HepG2 (cell line): Measurements from ENCODE around the gene MEF2D. TPM values are rescaled to one million over a fixed set of nuclear protein-coding genes. Genes with fewer than 3 reads are reported as not detected.

ENCODE experiments used
- FOXJ3 ChIP-seq: sonication (generic); formaldehyde crosslinking; IDR thresholded peaks from 2 replicates; pipeline ENCODE4 v1.4.0; 2020; ENCODE audit warnings: missing genetic modification reagents, mild to moderate bottlenecking, borderline replicate concordance
- HNRNPL ChIP-seq: fragments of 200-400 bp; formaldehyde crosslinking; IDR thresholded peaks from 2 replicates; pipeline ENCODE4 v1.6.1; 2017; ENCODE audit warnings: mild to moderate bottlenecking, low read depth, low read length
- KLF6 ChIP-seq: IDR thresholded peaks from 2 replicates; pipeline ENCODE4 v1.8.0; 2016; ENCODE audit warnings: missing biosample characterization, missing genetic modification reagents
- KMT2B ChIP-seq: IDR thresholded peaks from 2 replicates; pipeline ENCODE4 v1.6.1; 2016; ENCODE audit warnings: missing genetic modification reagents, missing compliant biosample characterization
- MEIS2 ChIP-seq: sonication (generic); formaldehyde crosslinking; IDR thresholded peaks from 2 replicates; pipeline ENCODE4 v1.9.0; 2021; ENCODE audit warnings: mild to moderate bottlenecking, missing genetic modification reagents
- NR2F1 ChIP-seq, 2 experiments: fragments of 450-650 bp in 1 of 2; formaldehyde crosslinking in 1 of 2; IDR thresholded peaks; 2 replicates each; pipeline versions ENCODE4 v1.5.0 to v1.6.1; 2016 to 2020; ENCODE audit warnings: mild to moderate bottlenecking in 1 of 2, missing compliant biosample characterization in 1 of 2, missing genetic modification reagents in 1 of 2, moderate library complexity in 1 of 2
- RFX5 ChIP-seq: IDR thresholded peaks from 2 replicates; pipeline ENCODE4 v1.6.1; 2011; ENCODE audit warnings: low read depth, low read length, improper control_type of control experiment
- SCMH1 ChIP-seq: sonication (generic); formaldehyde crosslinking; IDR thresholded peaks from 2 replicates; pipeline ENCODE4 v1.9.0; 2021; ENCODE audit warnings: missing genetic modification reagents, mild to moderate bottlenecking, borderline replicate concordance
- SYNCRIP ChIP-seq: fragments of 200-400 bp; formaldehyde crosslinking; IDR thresholded peaks from 2 replicates; pipeline ENCODE4 v1.6.1; 2018; ENCODE audit warnings: mild to moderate bottlenecking, low read depth, low read length; ENCODE audit not compliant: insufficient read depth
- ZBTB3 ChIP-seq: sonication (generic); formaldehyde crosslinking; IDR thresholded peaks from 2 replicates; pipeline ENCODE4 v1.4.0; 2020; ENCODE audit warnings: low read depth, mild to moderate bottlenecking, moderate library complexity, missing genetic modification reagents, borderline replicate concordance
- ZMYM3 ChIP-seq: sonication (generic); formaldehyde crosslinking; IDR thresholded peaks from 2 replicates; pipeline ENCODE4 v1.5.1; 2020; ENCODE audit warnings: mild to moderate bottlenecking, missing genetic modification reagents
- ZNF230 ChIP-seq: sonication (generic); formaldehyde crosslinking; IDR thresholded peaks from 2 replicates; pipeline ENCODE4 v1.4.0; 2020; ENCODE audit warnings: mild to moderate bottlenecking, missing genetic modification reagents
- ZNF317 ChIP-seq: sonication (generic); formaldehyde crosslinking; IDR thresholded peaks from 2 replicates; pipeline ENCODE4 v1.5.0; 2020; ENCODE audit warnings: mild to moderate bottlenecking, missing genetic modification reagents
- ZNF510 ChIP-seq: sonication (generic); formaldehyde crosslinking; IDR thresholded peaks from 2 replicates; pipeline ENCODE4 v1.4.0; 2020; ENCODE audit warnings: low read depth, mild to moderate bottlenecking, missing genetic modification reagents
- ZNF530 ChIP-seq: sonication (generic); formaldehyde crosslinking; IDR thresholded peaks from 2 replicates; pipeline ENCODE4 v1.5.0; 2020; ENCODE audit warnings: low read depth, mild to moderate bottlenecking, missing genetic modification reagents
- ZNF747 ChIP-seq: sonication (generic); formaldehyde crosslinking; IDR thresholded peaks from 2 replicates; pipeline ENCODE4 v1.8.1; 2023; ENCODE audit warnings: missing genetic modification reagents, mild to moderate bottlenecking, borderline replicate concordance
- polyA plus RNA-seq, 8 experiments: library from polyadenylated mRNA; depleted of rRNA in 3 of 8; stranded (reverse) in 7 of 8; unstranded in 1 of 8; fragments of >200 nt; fragmentation: Illumina TruSeq in 4 of 8; extraction: Trizol in 4 of 8; gene quantifications; 2 replicates each; pipeline versions ENCODE4 v1.2.1 to v1.2.3, GENCODE V29; 2011 to 2016; ENCODE audit warnings: low read depth in 4 of 8, missing spikeins in 1 of 8, mixed read lengths in 1 of 8; ENCODE audit not compliant: insufficient read depth in 1 of 8
- total RNA-seq, 5 experiments: library from RNA; depleted of rRNA; stranded (reverse); fragments of >200 nt; fragmentation: Illumina TruSeq; extraction: Trizol; gene quantifications; 2 replicates each; pipeline ENCODE4 v1.2.3, GENCODE V29; 2016; ENCODE audit warnings: low read depth in 1 of 5
- TF ChIP-seq, protein P1 (sequence below): IDR thresholded peaks from 2 replicates; pipeline ENCODE4 v1.6.1; 2018; ENCODE audit warnings: missing genetic modification reagents
- TF ChIP-seq, protein P2 (sequence below): sonication (generic); formaldehyde crosslinking; IDR thresholded peaks from 2 replicates; pipeline ENCODE4 v1.4.0; 2020; ENCODE audit warnings: missing genetic modification reagents
- TF ChIP-seq, protein P3 (sequence below): sonication (generic); formaldehyde crosslinking; IDR thresholded peaks from 2 replicates; pipeline ENCODE4 v1.4.0; 2020; ENCODE audit warnings: mild to moderate bottlenecking, missing genetic modification reagents, borderline replicate concordance
- TF ChIP-seq, protein P4 (sequence below): sonication (generic); formaldehyde crosslinking; IDR thresholded peaks from 2 replicates; pipeline ENCODE4 v1.5.0; 2020; ENCODE audit warnings: missing genetic modification reagents
- TF ChIP-seq, protein P5 (sequence below): sonication (generic); formaldehyde crosslinking; IDR thresholded peaks from 2 replicates; pipeline ENCODE4; 2020; ENCODE audit warnings: missing genetic modification reagents, mild to moderate bottlenecking, borderline replicate concordance

MEF2D gene
- total and polyA plus RNA-seq, 2 of the 13 experiments (the other 11 are each of a cell fraction or from before 2014, with no cell fraction given), result 1.6 to 3.9 TPM

DNA sequence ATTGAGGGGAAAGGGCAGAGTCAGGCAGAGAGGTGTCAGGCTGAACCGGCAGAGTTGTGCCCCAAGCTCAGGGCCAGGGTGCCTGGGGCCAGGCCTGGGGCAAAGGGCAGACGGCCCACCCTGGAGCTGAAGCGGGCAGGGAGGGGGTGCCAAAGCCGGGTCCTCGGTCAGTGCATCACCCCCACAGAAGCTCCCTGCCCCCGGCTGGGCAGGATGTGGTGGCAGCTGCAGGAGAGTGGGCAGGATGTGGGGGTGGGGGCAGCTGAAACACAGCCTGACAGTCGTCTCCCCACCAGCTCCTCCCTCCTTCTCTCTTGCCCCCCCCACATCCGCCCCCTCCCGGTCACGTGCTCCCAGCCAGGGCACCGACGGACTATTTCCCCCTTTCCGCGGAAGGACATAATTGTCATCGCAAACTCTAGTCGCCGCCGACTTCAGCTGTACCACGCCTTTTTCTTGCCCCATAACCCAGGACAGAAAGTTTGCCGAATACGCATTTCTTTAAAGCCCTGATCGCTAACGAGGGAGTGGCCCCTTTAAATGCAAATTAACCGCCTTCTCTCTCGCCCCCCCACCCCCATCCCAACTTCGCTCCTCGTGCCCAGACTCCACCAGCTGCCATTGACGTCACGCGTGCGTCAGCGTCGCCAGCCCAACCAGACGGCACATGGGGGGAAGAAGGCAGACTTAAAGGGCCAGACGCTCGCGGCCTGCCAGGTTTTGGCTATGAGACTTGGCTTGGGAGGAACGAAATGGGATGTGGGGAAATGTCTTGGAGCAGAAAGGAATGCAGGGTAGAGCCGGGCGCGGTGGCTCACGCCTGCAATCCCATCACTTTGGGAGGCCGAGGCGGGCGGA, 4.5 kb upstream of the MEF2D start (continued):
- TF ChIP-seq, protein P1, sequence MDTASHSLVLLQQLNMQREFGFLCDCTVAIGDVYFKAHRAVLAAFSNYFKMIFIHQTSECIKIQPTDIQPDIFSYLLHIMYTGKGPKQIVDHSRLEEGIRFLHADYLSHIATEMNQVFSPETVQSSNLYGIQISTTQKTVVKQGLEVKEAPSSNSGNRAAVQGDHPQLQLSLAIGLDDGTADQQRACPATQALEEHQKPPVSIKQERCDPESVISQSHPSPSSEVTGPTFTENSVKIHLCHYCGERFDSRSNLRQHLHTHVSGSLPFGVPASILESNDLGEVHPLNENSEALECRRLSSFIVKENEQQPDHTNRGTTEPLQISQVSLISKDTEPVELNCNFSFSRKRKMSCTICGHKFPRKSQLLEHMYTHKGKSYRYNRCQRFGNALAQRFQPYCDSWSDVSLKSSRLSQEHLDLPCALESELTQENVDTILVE (CRISPR knock-in tag), result peak; percentile 64
- TF ChIP-seq, protein P2, sequence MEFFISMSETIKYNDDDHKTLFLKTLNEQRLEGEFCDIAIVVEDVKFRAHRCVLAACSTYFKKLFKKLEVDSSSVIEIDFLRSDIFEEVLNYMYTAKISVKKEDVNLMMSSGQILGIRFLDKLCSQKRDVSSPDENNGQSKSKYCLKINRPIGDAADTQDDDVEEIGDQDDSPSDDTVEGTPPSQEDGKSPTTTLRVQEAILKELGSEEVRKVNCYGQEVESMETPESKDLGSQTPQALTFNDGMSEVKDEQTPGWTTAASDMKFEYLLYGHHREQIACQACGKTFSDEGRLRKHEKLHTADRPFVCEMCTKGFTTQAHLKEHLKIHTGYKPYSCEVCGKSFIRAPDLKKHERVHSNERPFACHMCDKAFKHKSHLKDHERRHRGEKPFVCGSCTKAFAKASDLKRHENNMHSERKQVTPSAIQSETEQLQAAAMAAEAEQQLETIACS (CRISPR knock-in tag), result no peak
- TF ChIP-seq, protein P3, sequence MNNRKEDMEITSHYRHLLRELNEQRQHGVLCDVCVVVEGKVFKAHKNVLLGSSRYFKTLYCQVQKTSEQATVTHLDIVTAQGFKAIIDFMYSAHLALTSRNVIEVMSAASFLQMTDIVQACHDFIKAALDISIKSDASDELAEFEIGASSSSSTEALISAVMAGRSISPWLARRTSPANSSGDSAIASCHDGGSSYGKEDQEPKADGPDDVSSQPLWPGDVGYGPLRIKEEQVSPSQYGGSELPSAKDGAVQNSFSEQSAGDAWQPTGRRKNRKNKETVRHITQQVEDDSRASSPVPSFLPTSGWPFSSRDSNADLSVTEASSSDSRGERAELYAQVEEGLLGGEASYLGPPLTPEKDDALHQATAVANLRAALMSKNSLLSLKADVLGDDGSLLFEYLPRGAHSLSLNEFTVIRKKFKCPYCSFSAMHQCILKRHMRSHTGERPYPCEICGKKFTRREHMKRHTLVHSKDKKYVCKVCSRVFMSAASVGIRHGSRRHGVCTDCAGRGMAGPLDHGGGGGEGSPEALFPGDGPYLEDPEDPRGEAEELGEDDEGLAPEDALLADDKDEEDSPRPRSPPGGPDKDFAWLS (CRISPR knock-in tag), result no peak
- peak; percentile 84; the same call in 1 of the 2 replicates for TF ChIP-seq HNRNPL
- no peak for TF ChIP-seq NR2F1 (CRISPR knock-in tag; IDR thresholded peaks at IDR 0.05)
- TF ChIP-seq SYNCRIP, result no peak
- no peak for TF ChIP-seq ZBTB3 (CRISPR knock-in tag)
- TF ChIP-seq, protein P4, sequence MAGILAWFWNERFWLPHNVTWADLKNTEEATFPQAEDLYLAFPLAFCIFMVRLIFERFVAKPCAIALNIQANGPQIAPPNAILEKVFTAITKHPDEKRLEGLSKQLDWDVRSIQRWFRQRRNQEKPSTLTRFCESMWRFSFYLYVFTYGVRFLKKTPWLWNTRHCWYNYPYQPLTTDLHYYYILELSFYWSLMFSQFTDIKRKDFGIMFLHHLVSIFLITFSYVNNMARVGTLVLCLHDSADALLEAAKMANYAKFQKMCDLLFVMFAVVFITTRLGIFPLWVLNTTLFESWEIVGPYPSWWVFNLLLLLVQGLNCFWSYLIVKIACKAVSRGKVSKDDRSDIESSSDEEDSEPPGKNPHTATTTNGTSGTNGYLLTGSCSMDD (CRISPR knock-in tag), result no peak
- TF ChIP-seq FOXJ3, result no peak
- no peak for TF ChIP-seq SCMH1 (CRISPR knock-in tag)
- no peak; the same call in 1 of the 2 replicates for TF ChIP-seq ZNF747 (CRISPR knock-in tag)
- peak; percentile 71; the same call in 1 of the 2 replicates for TF ChIP-seq RFX5
- no peak for TF ChIP-seq ZNF230
- TF ChIP-seq ZNF530 (CRISPR knock-in tag), result no peak
- TF ChIP-seq KMT2B (CRISPR knock-in tag), result peak; percentile 59
- TF ChIP-seq KLF6, result 0 out of 2 replicates have a peak, but pooled peaks have one; percentile 43
- peak; percentile 75 for TF ChIP-seq ZNF317 (CRISPR knock-in tag)
- no peak for TF ChIP-seq MEIS2 (CRISPR knock-in tag)
- TF ChIP-seq ZMYM3, result peak; percentile 84
- TF ChIP-seq, protein P5, sequence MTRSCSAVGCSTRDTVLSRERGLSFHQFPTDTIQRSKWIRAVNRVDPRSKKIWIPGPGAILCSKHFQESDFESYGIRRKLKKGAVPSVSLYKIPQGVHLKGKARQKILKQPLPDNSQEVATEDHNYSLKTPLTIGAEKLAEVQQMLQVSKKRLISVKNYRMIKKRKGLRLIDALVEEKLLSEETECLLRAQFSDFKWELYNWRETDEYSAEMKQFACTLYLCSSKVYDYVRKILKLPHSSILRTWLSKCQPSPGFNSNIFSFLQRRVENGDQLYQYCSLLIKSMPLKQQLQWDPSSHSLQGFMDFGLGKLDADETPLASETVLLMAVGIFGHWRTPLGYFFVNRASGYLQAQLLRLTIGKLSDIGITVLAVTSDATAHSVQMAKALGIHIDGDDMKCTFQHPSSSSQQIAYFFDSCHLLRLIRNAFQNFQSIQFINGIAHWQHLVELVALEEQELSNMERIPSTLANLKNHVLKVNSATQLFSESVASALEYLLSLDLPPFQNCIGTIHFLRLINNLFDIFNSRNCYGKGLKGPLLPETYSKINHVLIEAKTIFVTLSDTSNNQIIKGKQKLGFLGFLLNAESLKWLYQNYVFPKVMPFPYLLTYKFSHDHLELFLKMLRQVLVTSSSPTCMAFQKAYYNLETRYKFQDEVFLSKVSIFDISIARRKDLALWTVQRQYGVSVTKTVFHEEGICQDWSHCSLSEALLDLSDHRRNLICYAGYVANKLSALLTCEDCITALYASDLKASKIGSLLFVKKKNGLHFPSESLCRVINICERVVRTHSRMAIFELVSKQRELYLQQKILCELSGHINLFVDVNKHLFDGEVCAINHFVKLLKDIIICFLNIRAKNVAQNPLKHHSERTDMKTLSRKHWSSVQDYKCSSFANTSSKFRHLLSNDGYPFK (CRISPR knock-in tag), result peak; percentile 68; the same call in 1 of the 2 replicates
- no peak for TF ChIP-seq ZNF510 (CRISPR knock-in tag)
